Neural cell (in vitro differentiated cells): ENCODE data around the gene SLCO1C1. TPM values are rescaled to one million over a fixed set of nuclear protein-coding genes. Genes with fewer than 3 reads are reported as not detected.

ENCODE experiments used
- H2AFZ ChIP-seq: fragments of 200-600, 300-800 bp; sonication (generic), shearing (Covaris generic); 2 replicates; pipeline ENCODE4 v1.6.0; 2014; ENCODE audit warnings: low read depth, mild to moderate bottlenecking, antibody characterized with exemption, low read length, moderate library complexity
- H3F3A ChIP-seq: fragments of 200-600 bp; shearing (Covaris generic); 2 replicates; pipeline ENCODE4 v1.6.1; 2016; ENCODE audit warnings: mild to moderate bottlenecking, moderate library complexity, mixed read lengths, antibody characterized with exemption, low read length; ENCODE audit not compliant: insufficient read depth, poor library complexity, severe bottlenecking
- H3K27ac ChIP-seq: fragments of 200-600, 300-800 bp; sonication (generic), shearing (Covaris generic); 2 replicates; pipeline ENCODE4 v1.5.1; 2014; ENCODE audit warnings: mild to moderate bottlenecking, low read length, moderate library complexity
- H3K27me3 ChIP-seq: fragments of 300-800, 200-600 bp; sonication (generic), shearing (Covaris generic); 2 replicates; pipeline ENCODE4 v1.6.0; 2014; ENCODE audit warnings: mild to moderate bottlenecking, low read depth, low read length, moderate library complexity; ENCODE audit not compliant: insufficient read depth
- H3K36me3 ChIP-seq: fragments of 300-800, 200-600 bp; sonication (generic), shearing (Covaris generic); 2 replicates; pipeline ENCODE4 v1.5.1; 2014; ENCODE audit warnings: mild to moderate bottlenecking, antibody characterized with exemption, low read length, moderate library complexity; ENCODE audit not compliant: insufficient read depth
- H3K4me2 ChIP-seq: fragments of 300-800, 200-600 bp; sonication (generic), shearing (Covaris generic); 2 replicates; pipeline ENCODE4 v1.6.0; 2014; ENCODE audit warnings: mild to moderate bottlenecking, low read length
- H3K4me3 ChIP-seq: fragments of 300-800, 200-600 bp; sonication (generic), shearing (Covaris generic); 2 replicates; pipeline ENCODE4 v1.5.1; 2014; ENCODE audit warnings: mild to moderate bottlenecking, low read length, moderate library complexity
- H3K79me2 ChIP-seq: fragments of 200-600 bp; shearing (Covaris generic); replicated peaks from 2 replicates; pipeline ENCODE4 v1.6.0; 2014; ENCODE audit warnings: mild to moderate bottlenecking, low read length, moderate library complexity; ENCODE audit not compliant: insufficient read depth
- H3K9ac ChIP-seq: fragments of 300-800, 200-600 bp; sonication (generic), shearing (Covaris generic); 2 replicates; pipeline ENCODE4 v1.6.1; 2016; ENCODE audit warnings: mild to moderate bottlenecking, low read length, mixed read lengths
- H3K9me2 ChIP-seq: fragments of 200-600 bp; shearing (Covaris generic); 2 replicates; pipeline ENCODE4 v1.6.1; 2016; ENCODE audit warnings: mild to moderate bottlenecking, low read length, mixed read lengths; ENCODE audit not compliant: insufficient read depth
- H3K9me3 ChIP-seq: fragments of 200-600, 300-800 bp; sonication (generic), shearing (Covaris generic); 2 replicates; pipeline ENCODE4 v1.6.1; 2016; ENCODE audit warnings: mild to moderate bottlenecking, mixed run types, low read length, moderate library complexity, mixed read lengths
- H4K20me1 ChIP-seq: fragments of 200-600 bp; shearing (Covaris generic); 2 replicates; pipeline ENCODE4 v1.6.1; 2016; ENCODE audit warnings: mild to moderate bottlenecking, mixed run types; ENCODE audit not compliant: insufficient read depth
- CTCF ChIP-seq: fragments of 450-650 bp; IDR thresholded peaks from 2 replicates; pipeline ENCODE4 v1.5.1; 2014; ENCODE audit warnings: antibody characterized with exemption, mild to moderate bottlenecking, moderate library complexity; ENCODE audit not compliant: poor library complexity, severe bottlenecking
- EP300 ChIP-seq: fragments of 450-650 bp; conservative IDR thresholded peaks from 2 replicates; pipeline ENCODE4 v1.6.1; 2014; ENCODE audit warnings: antibody characterized with exemption, mild to moderate bottlenecking, moderate library complexity; ENCODE audit not compliant: poor library complexity, severe bottlenecking
- EZH2 ChIP-seq: fragments of 200-600, 300-800 bp; shearing (Covaris generic), sonication (generic); IDR thresholded peaks from 2 replicates; pipeline ENCODE4 v1.6.1; 2014; ENCODE audit warnings: antibody characterized with exemption, low read length, borderline replicate concordance, mild to moderate bottlenecking; ENCODE audit not compliant: insufficient read depth, poor library complexity, severe bottlenecking
- MXI1 ChIP-seq: fragments of 450-650 bp; conservative IDR thresholded peaks from 2 replicates; pipeline ENCODE4 v1.6.1; 2014; ENCODE audit warnings: antibody characterized with exemption, mild to moderate bottlenecking; ENCODE audit not compliant: poor library complexity, severe bottlenecking
- POLR2AphosphoS5 ChIP-seq: IDR thresholded peaks from 2 replicates; pipeline ENCODE4 v1.6.1; 2012
- RAD21 ChIP-seq: fragments of 450-650 bp; conservative IDR thresholded peaks from 2 replicates; pipeline ENCODE4 v1.6.1; 2014; ENCODE audit warnings: antibody characterized with exemption, mild to moderate bottlenecking, moderate library complexity
- REST ChIP-seq: IDR thresholded peaks from 2 replicates; pipeline ENCODE4 v1.6.1; 2012; ENCODE audit warnings: borderline replicate concordance
- SMC3 ChIP-seq: fragments of 450-650 bp; conservative IDR thresholded peaks from 2 replicates; pipeline ENCODE4 v1.6.1; 2014; ENCODE audit warnings: antibody characterized with exemption, mild to moderate bottlenecking, moderate library complexity; ENCODE audit not compliant: poor library complexity
- TAF1 ChIP-seq: IDR thresholded peaks from 2 replicates; pipeline ENCODE4 v1.6.1; 2012; ENCODE audit warnings: low read depth
- polyA plus RNA-seq: library from polyadenylated mRNA; depleted of rRNA; stranded (reverse); fragments of >200 nt; gene quantifications from 2 replicates; pipeline ENCODE4 v1.2.3, GENCODE V29; 2014

Gene SLCO1C1
- polyA plus RNA-seq, 1 donor from 2014 or later = not detected

- no peak overlapping the region for H2AFZ ChIP-seq
- no peaks in the 10 kb centered on the region for H3K36me3 ChIP-seq
- H3K4me3 ChIP-seq = no peak overlapping the region
- H3K79me2 ChIP-seq = no peaks in the 10 kb centered on the region
- no peaks in the 10 kb centered on the region for H3K27me3 ChIP-seq
- no peaks in the 10 kb centered on the region for H3K9me2 ChIP-seq
- H3K4me2 ChIP-seq = no peak overlapping the region
- no peaks in the 10 kb centered on the region for H3F3A ChIP-seq
- no peak overlapping the region for H3K9ac ChIP-seq
- TF ChIP-seq EZH2 = no peak
- no peak for TF ChIP-seq REST
- TF ChIP-seq POLR2AphosphoS5 = no peak
- no peak for TF ChIP-seq RAD21
- TF ChIP-seq SMC3 = no peak
- no peak for TF ChIP-seq CTCF
- no peak for TF ChIP-seq TAF1
- no peaks in the 10 kb centered on the region for H3K9me3 ChIP-seq
- H3K27ac ChIP-seq = no peak overlapping the region
- H4K20me1 ChIP-seq = no peaks in the 10 kb centered on the region
Observed at GRCh38 chr12:20704860-20705259, 9.7 kb downstream of the SLCO1C1 start.

GRCh38 chr12:20711846-20712245, 16.7 kb downstream of the SLCO1C1 start:
- TF ChIP-seq MXI1 (no peak), SMC3 (no peak), CTCF (no peak), RAD21 (no peak), EP300 (no peak)

More at GRCh38 chr12:20711846-20712245, 16.7 kb downstream of the SLCO1C1 start:
- Histone ChIP-seq H3K27ac (no peak overlapping the region), H4K20me1 (no peaks in the 10 kb centered on the region), H2AFZ (no peak overlapping the region), H3K27me3 (no peaks in the 10 kb centered on the region), H3K36me3 (no peaks in the 10 kb centered on the region), H3K4me3 (no peak overlapping the region), H3K4me2 (no peak overlapping the region), H3K9ac (no peak overlapping the region), H3K79me2 (no peaks in the 10 kb centered on the region), H3K9me2 (no peaks in the 10 kb centered on the region), H3F3A (no peaks in the 10 kb centered on the region), H3K9me3 (no peaks in the 10 kb centered on the region)
